ENCODE results near the gene DKK1.

DKK1 gene

GRCh38 chr10:52326382-52326781 lies 12.3 kb downstream of the DKK1 start:
- no peak for DNase-seq (ENCODE audit: low read depth)
- H3K4me3 ChIP-seq (ENCODE audit: control insufficient read depth, low read depth, low read length) = no peak overlapping the region
- TF ChIP-seq CTCF (IDR thresholded peaks at IDR 0.05; ENCODE audit: control insufficient read depth, insufficient read depth, low read depth, low read length, missing control alignments) = no peak

GRCh38 chr10:52331638-52332364 lies 17.7 kb downstream of the DKK1 start:
- TF ChIP-seq CTCF (IDR thresholded peaks at IDR 0.05; ENCODE audit: control insufficient read depth, insufficient read depth, low read depth, low read length, missing control alignments) = no peak
- no peak for DNase-seq (ENCODE audit: low read depth)
- H3K4me3 ChIP-seq (ENCODE audit: control insufficient read depth, low read depth, low read length) = no peak overlapping the region

GRCh38 chr10:52332815-52333214 lies 18.7 kb downstream of the DKK1 start:
- DNase-seq (ENCODE audit: low read depth) = no peak
- TF ChIP-seq CTCF (IDR thresholded peaks at IDR 0.05; ENCODE audit: control insufficient read depth, insufficient read depth, low read depth, low read length, missing control alignments) = no peak
- H3K4me3 ChIP-seq (ENCODE audit: control insufficient read depth, low read depth, low read length) = no peak overlapping the region

GRCh38 chr10:52334595-52334994 lies 20.5 kb downstream of the DKK1 start:
- no peak for DNase-seq (ENCODE audit: low read depth)
- H3K4me3 ChIP-seq (ENCODE audit: control insufficient read depth, low read depth, low read length) = no peak overlapping the region
- no peak for TF ChIP-seq CTCF (IDR thresholded peaks at IDR 0.05; ENCODE audit: control insufficient read depth, insufficient read depth, low read depth, low read length, missing control alignments)

GRCh38 chr10:52335665-52336064 lies 21.6 kb downstream of the DKK1 start:
- no peak overlapping the region for H3K4me3 ChIP-seq (ENCODE audit: control insufficient read depth, low read depth, low read length)
- TF ChIP-seq CTCF (IDR thresholded peaks at IDR 0.05; ENCODE audit: control insufficient read depth, insufficient read depth, low read depth, low read length, missing control alignments) = no peak
- no peak for DNase-seq (ENCODE audit: low read depth)

GRCh38 chr10:52337225-52337624 lies 23.1 kb downstream of the DKK1 start:
- DNase-seq (ENCODE audit: low read depth) = no peak
- no peak overlapping the region for H3K4me3 ChIP-seq (ENCODE audit: control insufficient read depth, low read depth, low read length)
- no peak for TF ChIP-seq CTCF (IDR thresholded peaks at IDR 0.05; ENCODE audit: control insufficient read depth, insufficient read depth, low read depth, low read length, missing control alignments)
